A549 (cell line): ENCODE results near the gene KCNQ5.

Experiments used
- POLR2A ChIP-seq: IDR thresholded peaks from 2 replicates; pipeline ENCODE4 v1.6.1; 2012; ENCODE audit warnings: mild to moderate bottlenecking, low read length
- TF ChIP-seq, protein P1 (sequence below): fragments of >200 bp; sonication (Bioruptor Twin); formaldehyde crosslinking; IDR thresholded peaks from 3 replicates; pipeline ENCODE4 v1.5.1; 2016

DNA sequence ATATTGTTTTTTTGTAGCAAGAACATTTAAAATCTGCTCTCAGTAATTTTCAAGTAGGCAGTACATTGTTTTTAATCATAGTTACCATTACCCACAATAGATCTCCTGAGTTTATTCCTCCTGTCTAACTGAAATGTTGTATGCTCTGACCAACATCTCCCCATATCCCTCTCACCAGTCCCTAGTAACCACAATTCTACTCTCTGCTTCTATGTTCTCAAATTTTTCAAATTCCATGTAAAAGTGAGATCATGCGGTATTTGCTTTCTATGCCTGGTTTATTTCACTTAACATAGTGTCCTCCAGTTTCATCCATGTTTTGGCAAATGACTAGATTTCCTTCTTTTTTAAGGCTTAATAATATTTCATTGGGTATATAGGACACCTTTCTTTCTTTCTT is 300.5 kb downstream of the KCNQ5 start:
- TF ChIP-seq, protein P1, sequence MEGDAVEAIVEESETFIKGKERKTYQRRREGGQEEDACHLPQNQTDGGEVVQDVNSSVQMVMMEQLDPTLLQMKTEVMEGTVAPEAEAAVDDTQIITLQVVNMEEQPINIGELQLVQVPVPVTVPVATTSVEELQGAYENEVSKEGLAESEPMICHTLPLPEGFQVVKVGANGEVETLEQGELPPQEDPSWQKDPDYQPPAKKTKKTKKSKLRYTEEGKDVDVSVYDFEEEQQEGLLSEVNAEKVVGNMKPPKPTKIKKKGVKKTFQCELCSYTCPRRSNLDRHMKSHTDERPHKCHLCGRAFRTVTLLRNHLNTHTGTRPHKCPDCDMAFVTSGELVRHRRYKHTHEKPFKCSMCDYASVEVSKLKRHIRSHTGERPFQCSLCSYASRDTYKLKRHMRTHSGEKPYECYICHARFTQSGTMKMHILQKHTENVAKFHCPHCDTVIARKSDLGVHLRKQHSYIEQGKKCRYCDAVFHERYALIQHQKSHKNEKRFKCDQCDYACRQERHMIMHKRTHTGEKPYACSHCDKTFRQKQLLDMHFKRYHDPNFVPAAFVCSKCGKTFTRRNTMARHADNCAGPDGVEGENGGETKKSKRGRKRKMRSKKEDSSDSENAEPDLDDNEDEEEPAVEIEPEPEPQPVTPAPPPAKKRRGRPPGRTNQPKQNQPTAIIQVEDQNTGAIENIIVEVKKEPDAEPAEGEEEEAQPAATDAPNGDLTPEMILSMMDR: no peak
- TF ChIP-seq POLR2A: no peak
